Activated T-cell treated with anti-CD3 and anti-CD28 coated beads, Interleukin-2, amount 50 U/mL, for 24 hours (primary cell): ENCODE results near the gene C6orf58.

Experiments
- DNase-seq: peaks from one replicate; pipeline ENCODE4 v3.0.0-alpha.2; 2020
- H3K27ac Mint-ChIP-seq: 2 replicates; pipeline ENCODE4 v1.8.0; 2020; ENCODE audit warnings: mild to moderate bottlenecking, mixed read lengths
- H3K27me3 Mint-ChIP-seq: 2 replicates; pipeline ENCODE4 v1.8.0; 2020; ENCODE audit warnings: mixed read lengths
- H3K36me3 Mint-ChIP-seq: 2 replicates; pipeline ENCODE4 v1.8.0; 2020; ENCODE audit warnings: low read depth, mixed read lengths
- H3K4me1 Mint-ChIP-seq: 2 replicates; pipeline ENCODE4 v1.8.0; 2020; ENCODE audit warnings: low read depth, mixed read lengths
- H3K4me3 Mint-ChIP-seq: 2 replicates; pipeline ENCODE4 v1.8.0; 2020; ENCODE audit warnings: mild to moderate bottlenecking, moderate library complexity, mixed read lengths
- H3K9me3 Mint-ChIP-seq: 2 replicates; pipeline ENCODE4 v1.8.0; 2020; ENCODE audit warnings: mixed read lengths

The C6orf58 gene

DNA sequence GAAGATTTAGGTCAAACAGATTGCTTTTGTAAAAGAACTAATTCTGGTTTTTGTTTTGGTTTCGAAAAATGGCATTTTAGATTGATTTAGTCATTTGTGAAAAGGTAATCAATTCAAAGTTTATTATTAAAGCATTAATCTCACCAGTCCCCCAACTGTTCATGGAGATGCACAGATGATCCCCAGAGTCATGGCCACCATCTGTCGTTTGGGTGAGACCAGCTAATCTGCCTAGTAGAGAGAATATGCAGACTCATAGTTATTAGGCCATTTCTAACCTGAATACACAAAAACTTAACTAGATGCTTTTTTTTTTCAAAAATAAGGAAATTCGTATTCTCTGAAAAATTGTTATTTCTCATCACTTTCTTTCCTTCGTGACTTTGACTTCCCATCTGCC lies 58.1 kb downstream of the C6orf58 start:
- H3K27me3 Mint-ChIP-seq: peaks cover 2% of the 10 kb centered on the region
- no peak for DNase-seq

GRCh38 chr6:127637830-127638409 lies 60.9 kb downstream of the C6orf58 start:
- Mint-ChIP-seq H3K4me1 (no peaks in the 10 kb centered on the region), H3K27me3 (peaks cover 9% of the 10 kb centered on the region), H3K9me3 (peaks cover 3% of the 10 kb centered on the region), H3K36me3 (no peaks in the 10 kb centered on the region), H3K4me3 (no peak overlapping the region), H3K27ac (no peak overlapping the region)
- no peak for DNase-seq

More for the DNA sequence above, 58.1 kb downstream of the C6orf58 start:
- H3K9me3 Mint-ChIP-seq: no peaks in the 10 kb centered on the region
- H3K4me3 Mint-ChIP-seq: no peak overlapping the region
- no peaks in the 10 kb centered on the region for H3K36me3 Mint-ChIP-seq
- H3K27ac Mint-ChIP-seq: no peak overlapping the region
- no peaks in the 10 kb centered on the region for H3K4me1 Mint-ChIP-seq
